WI38 (cell line): ENCODE data around the gene SCARF2.

Experiments used
- H3K4me3 ChIP-seq: 2 replicates; pipeline ENCODE4 v1.5.1; 2011; ENCODE audit warnings: low read depth, mild to moderate bottlenecking, control low read depth, low read length
- TF ChIP-seq, protein P1 (sequence below): IDR thresholded peaks from 2 replicates; pipeline ENCODE4 v1.5.1; 2012; ENCODE audit warnings: low read depth, mild to moderate bottlenecking, control low read depth, low read length

SCARF2 gene

DNA sequence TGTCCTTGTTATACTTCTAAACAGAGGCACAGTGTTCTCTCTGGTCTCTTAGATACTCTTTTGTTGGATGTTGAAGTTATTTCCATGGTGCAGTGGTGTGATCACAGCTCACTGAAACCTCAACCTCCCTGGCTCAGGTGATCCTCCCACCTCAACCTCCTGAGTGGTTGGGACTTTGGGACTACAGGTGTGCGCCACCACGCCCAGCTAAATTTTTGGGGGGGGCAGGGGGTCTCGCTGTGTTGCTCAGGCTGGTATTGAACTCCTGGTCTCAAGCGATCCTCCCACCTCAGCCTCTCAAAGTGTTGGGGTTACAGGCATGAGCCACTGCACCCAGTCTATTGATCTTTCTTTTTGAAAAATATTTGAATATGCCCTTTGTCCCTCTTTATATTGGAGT is 28.7 kb downstream of the SCARF2 start:
- H3K4me3 ChIP-seq, result no peak overlapping the region

DNA sequence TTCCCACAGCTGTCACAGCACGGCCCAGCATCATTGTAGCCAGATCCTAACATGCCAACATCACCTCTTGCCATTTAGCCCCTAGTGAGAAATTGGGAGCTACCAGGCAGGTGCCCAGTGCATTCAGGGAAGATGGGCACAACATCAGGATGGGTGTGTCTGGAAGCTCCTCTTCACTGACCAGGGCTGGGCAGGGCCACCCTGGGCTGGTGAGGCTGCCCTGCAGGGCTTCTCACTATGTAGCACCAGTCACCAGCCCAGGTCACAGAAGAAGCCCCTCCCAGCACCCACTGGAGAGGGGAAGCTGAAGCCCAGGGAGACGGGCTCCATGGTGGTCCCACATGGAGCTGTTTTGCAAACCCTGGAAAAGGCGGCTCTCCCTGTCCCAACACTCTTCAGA is 29.8 kb downstream of the SCARF2 start:
- TF ChIP-seq, protein P1, sequence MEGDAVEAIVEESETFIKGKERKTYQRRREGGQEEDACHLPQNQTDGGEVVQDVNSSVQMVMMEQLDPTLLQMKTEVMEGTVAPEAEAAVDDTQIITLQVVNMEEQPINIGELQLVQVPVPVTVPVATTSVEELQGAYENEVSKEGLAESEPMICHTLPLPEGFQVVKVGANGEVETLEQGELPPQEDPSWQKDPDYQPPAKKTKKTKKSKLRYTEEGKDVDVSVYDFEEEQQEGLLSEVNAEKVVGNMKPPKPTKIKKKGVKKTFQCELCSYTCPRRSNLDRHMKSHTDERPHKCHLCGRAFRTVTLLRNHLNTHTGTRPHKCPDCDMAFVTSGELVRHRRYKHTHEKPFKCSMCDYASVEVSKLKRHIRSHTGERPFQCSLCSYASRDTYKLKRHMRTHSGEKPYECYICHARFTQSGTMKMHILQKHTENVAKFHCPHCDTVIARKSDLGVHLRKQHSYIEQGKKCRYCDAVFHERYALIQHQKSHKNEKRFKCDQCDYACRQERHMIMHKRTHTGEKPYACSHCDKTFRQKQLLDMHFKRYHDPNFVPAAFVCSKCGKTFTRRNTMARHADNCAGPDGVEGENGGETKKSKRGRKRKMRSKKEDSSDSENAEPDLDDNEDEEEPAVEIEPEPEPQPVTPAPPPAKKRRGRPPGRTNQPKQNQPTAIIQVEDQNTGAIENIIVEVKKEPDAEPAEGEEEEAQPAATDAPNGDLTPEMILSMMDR, result no peak
- no peak overlapping the region for H3K4me3 ChIP-seq

More for the DNA sequence above, 28.7 kb downstream of the SCARF2 start:
- TF ChIP-seq, protein P1, result no peak

DNA sequence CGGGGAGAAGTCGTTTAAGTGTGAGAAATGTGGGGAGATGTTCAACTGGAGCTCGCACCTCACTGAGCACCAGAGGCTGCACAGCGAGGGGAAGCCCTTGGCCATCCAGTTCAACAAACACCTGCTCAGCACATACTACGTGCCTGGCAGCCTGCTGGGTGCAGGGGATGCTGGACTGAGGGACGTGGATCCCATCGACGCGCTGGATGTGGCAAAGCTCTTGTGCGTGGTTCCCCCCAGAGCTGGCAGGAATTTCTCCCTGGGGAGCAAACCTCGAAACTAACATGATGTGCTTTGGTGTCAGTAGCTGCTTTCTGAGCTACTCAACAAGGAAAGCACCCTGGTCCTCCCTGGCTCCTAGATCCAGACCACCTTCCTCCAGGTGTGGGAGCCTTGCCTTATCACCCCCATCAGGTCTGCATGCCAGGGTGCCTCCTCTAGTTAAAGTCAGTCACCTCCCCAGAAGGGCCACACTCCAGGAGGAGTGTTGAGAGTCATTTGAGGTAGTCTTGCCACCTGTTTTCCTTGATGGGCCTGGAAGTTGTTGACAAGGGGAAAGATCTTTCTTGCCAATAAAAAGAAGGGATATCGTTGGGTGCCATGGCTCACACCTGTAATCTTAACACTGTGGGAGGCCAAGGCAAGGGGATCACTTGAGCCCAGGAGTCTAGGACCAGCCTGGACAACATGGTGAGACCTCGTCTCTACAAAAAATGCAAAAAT is 30.8 kb downstream of the SCARF2 start:
- TF ChIP-seq, protein P1, result no peak
- H3K4me3 ChIP-seq, result no peak overlapping the region

DNA sequence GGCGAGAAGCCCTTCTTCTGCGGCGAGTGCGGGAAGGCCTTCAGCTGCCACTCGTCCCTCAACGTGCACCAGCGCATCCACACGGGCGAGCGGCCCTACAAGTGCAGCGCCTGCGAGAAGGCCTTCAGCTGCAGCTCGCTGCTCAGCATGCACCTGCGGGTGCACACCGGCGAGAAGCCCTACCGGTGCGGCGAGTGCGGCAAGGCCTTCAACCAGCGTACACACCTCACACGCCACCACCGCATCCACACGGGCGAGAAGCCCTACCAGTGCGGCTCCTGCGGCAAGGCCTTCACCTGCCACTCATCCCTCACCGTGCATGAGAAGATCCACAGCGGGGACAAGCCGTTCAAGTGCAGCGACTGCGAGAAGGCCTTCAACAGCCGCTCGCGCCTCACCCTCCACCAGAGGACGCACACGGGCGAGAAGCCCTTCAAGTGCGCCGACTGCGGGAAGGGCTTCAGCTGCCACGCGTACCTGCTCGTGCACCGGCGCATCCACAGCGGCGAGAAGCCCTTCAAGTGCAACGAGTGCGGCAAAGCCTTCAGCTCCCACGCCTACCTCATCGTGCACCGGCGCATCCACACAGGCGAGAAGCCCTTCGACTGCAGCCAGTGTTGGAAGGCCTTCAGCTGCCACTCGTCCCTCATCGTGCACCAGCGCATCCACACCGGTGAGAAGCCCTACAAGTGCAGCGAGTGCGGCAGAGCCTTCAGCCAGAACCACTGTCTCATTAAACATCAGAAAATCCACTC is 31.5 kb downstream of the SCARF2 start:
- TF ChIP-seq, protein P1, result no peak
- no peak overlapping the region for H3K4me3 ChIP-seq

DNA sequence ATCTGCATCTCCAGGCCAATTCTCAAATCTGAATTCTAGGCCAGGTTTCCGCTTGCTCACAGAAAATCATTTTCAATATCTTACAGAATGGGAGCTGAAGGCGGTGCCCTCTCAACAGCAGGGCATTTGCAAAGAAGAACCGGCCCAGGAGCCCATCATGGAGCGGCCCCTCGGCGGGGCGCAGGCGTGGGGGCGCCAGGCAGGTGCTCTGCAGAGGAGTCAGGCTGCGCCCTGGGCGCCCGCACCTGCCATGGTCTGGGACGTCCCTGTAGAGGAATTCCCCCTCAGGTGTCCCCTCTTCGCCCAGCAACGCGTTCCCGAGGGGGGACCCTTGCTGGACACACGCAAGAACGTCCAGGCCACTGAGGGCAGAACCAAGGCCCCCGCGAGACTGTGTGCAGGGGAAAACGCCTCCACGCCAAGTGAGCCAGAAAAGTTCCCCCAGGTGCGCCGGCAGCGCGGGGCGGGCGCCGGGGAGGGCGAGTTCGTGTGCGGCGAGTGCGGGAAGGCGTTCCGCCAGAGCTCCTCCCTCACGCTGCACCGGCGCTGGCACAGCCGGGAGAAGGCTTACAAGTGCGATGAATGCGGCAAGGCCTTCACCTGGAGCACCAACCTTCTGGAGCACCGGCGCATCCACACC is 32.2 kb downstream of the SCARF2 start:
- TF ChIP-seq, protein P1, result no peak
- H3K4me3 ChIP-seq, result no peak overlapping the region

DNA sequence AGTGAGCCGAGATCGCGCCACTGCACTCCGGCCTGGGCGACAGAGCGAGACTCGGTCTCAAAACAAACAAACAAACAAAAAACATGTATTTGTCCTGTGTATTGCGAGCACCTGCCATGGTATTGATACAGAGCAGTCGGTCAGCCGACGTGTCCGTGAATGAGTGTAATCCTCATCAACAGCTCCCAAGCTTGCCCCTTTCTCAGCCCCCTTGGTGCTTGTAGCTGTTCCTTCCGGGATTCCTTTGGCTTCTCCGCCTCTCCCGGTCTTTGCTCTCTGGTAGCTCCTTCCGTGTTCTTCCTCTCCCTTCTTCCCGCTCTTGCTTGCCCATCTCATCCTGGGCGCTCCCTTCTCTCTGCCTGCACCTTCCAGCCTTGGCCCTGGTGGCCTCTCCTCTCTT is 32.7 kb downstream of the SCARF2 start:
- TF ChIP-seq, protein P1, result no peak

DNA sequence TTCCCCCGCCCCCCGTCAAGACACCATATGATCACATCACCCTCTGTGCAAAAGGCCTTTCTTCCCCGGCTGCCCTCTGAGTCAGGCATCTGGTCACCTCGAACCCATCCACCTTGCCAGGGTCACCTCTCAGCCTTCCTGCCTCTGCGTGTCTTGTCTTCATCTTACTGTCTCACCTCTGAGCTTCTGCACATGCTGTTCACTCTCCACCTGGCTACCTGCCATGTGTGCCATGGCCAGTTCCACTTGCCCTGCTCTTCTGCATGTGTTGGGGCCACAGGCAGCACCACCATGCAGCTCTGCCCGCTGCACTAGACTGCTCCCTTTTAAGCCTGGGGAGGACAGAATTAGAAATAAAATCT is 33.9 kb downstream of the SCARF2 start:
- TF ChIP-seq, protein P1, result no peak
- no peak overlapping the region for H3K4me3 ChIP-seq

More for the DNA sequence above, 32.7 kb downstream of the SCARF2 start:
- no peak overlapping the region for H3K4me3 ChIP-seq
